HCT116 (cell line): ENCODE results near the gene GCK. TPM values are rescaled to one million over a fixed set of nuclear protein-coding genes. Genes with fewer than 3 reads are reported as not detected.

ENCODE experiments used
- ATAC-seq: fragments of 200-7000 bp; cut with Tn5 transposase; 2 replicates; pipeline ENCODE4 v1.9.1; 2020; ENCODE audit warnings: mild to moderate bottlenecking, moderate library complexity
- BruUV-seq: library from RNA; stranded (reverse); fragments of 400-500 nt; replicated peaks from 2 replicates; lab custom pipeline; 2021; lab: Mats Ljungman, UMichigan
- CTCF ChIA-PET: fragments of 300-600 bp; sonication (Branson Sonifier 250); formaldehyde crosslinking; loops from one replicate; lab custom pipeline; 2021; ENCODE audit warnings: antibody characterized with exemption; lab: Charles Lee
- POLR2A ChIA-PET: fragments of 300-600, 350-600 bp; sonication (Branson Sonifier 250); formaldehyde crosslinking; loops from one replicate; lab custom pipeline; 2021; ENCODE audit warnings: antibody characterized with exemption; lab: Charles Lee
- RAD21 ChIA-PET, 2 experiments: fragments of 300-600 bp; sonication (Branson Sonifier 250); formaldehyde crosslinking; loops; one replicate each; lab custom pipeline; 2023; ENCODE audit warnings: low total read pairs in 2 of 2; ENCODE audit not compliant: uncharacterized antibody in 2 of 2, unreplicated experiment in 2 of 2, low non-redundant PET in 1 of 2; lab: Charles Lee
- DNase-seq: peaks from one replicate; pipeline ENCODE4 v3.0.0-alpha.2; 2010; ENCODE audit warnings: low read depth, low spot score
- H2AFZ ChIP-seq: fragments of 200-600 bp; shearing (Covaris generic), sonication (generic); 2 replicates; pipeline ENCODE4 v1.6.1; 2017; ENCODE audit warnings: low read depth, mixed run types, mixed read lengths, antibody characterized with exemption, low read length; ENCODE audit not compliant: poor library complexity, severe bottlenecking
- H3K27ac ChIP-seq: 2 replicates; pipeline ENCODE4 v1.5.1; 2012; ENCODE audit warnings: low read depth, low read length
- H3K27me3 ChIP-seq: fragments of 200-600 bp; sonication (generic); 2 replicates; pipeline ENCODE4 v1.6.1; 2016; ENCODE audit warnings: mixed run types, low read length, mixed read lengths; ENCODE audit not compliant: insufficient read depth
- H3K36me3 ChIP-seq, 2 experiments: fragments of 200-500 bp in 1 of 2; fragments of 200-600 bp in 1 of 2; sonication (Bioruptor generic) in 1 of 2; sonication (generic) in 1 of 2; 2 replicates each; pipeline versions ENCODE4 v1.5.1 to v1.6.1; 2014 to 2016; ENCODE audit warnings: low read length in 2 of 2, inconsistent platforms in 1 of 2, mixed read lengths in 1 of 2, mixed run types in 1 of 2; ENCODE audit not compliant: insufficient read depth in 2 of 2, control insufficient read depth in 1 of 2
- H3K4me1 ChIP-seq, 2 experiments: fragments of 200-600 bp in 1 of 2; sonication (generic) in 1 of 2; 2 replicates each; pipeline versions ENCODE4 v1.5.1 to v1.6.1; 2012 to 2017; ENCODE audit warnings: low read length in 2 of 2, inconsistent platforms in 1 of 2, mild to moderate bottlenecking in 1 of 2, mixed read lengths in 1 of 2, mixed run types in 1 of 2, moderate library complexity in 1 of 2; ENCODE audit not compliant: insufficient read depth in 2 of 2, control insufficient read depth in 1 of 2
- H3K4me2 ChIP-seq: fragments of 200-600 bp; sonication (generic); 2 replicates; pipeline ENCODE4 v1.6.1; 2017; ENCODE audit warnings: mixed run types, low read length, mixed read lengths
- H3K4me3 ChIP-seq, 2 experiments: fragments of 200-600 bp in 1 of 2; sonication (generic) in 1 of 2; replicated peaks in 1 of 2; 2 replicates each; pipeline ENCODE4 v1.5.1; 2011 to 2016; ENCODE audit warnings: low read length in 2 of 2, control low read depth in 1 of 2, low read depth in 1 of 2, mild to moderate bottlenecking in 1 of 2, mixed read lengths in 1 of 2, mixed run types in 1 of 2
- H3K79me2 ChIP-seq: fragments of 200-600 bp; sonication (generic); 2 replicates; pipeline ENCODE4 v1.6.1; 2017; ENCODE audit warnings: mild to moderate bottlenecking, mixed run types, low read length, moderate library complexity, mixed read lengths; ENCODE audit not compliant: insufficient read depth
- H3K9ac ChIP-seq: fragments of 200-600 bp; sonication (generic); 2 replicates; pipeline ENCODE4 v1.6.1; 2016; ENCODE audit warnings: low read length, mixed read lengths
- H3K9me2 ChIP-seq: fragments of 200-600 bp; sonication (generic), shearing (Covaris generic); 2 replicates; pipeline ENCODE4 v1.6.1; 2017; ENCODE audit warnings: mixed run types, mild to moderate bottlenecking, moderate library complexity; ENCODE audit not compliant: insufficient read depth
- H3K9me3 ChIP-seq, 2 experiments: fragments of 200-500 bp in 1 of 2; fragments of 200-600 bp in 1 of 2; sonication (Bioruptor generic) in 1 of 2; sonication (generic) in 1 of 2; 2 replicates each; pipeline ENCODE4 v1.6.1; 2014 to 2017; ENCODE audit warnings: low read length in 2 of 2, mixed read lengths in 2 of 2, inconsistent platforms in 1 of 2, low read depth in 1 of 2, mild to moderate bottlenecking in 1 of 2, mixed run types in 1 of 2, moderate library complexity in 1 of 2; ENCODE audit not compliant: control insufficient read depth in 1 of 2, insufficient read depth in 1 of 2
- H4K20me1 ChIP-seq: fragments of 200-600 bp; sonication (generic), shearing (Covaris generic); 2 replicates; pipeline ENCODE4 v1.6.1; 2017; ENCODE audit warnings: mixed run types, mild to moderate bottlenecking, moderate library complexity; ENCODE audit not compliant: insufficient read depth
- ATF3 ChIP-seq: IDR thresholded peaks from 2 replicates; pipeline ENCODE4 v1.6.1; 2012
- EZH2 ChIP-seq: fragments of 200-600 bp; sonication (generic); IDR thresholded peaks from 2 replicates; pipeline ENCODE4 v1.6.1; 2017; ENCODE audit warnings: antibody characterized with exemption, mixed run types
- POLR2A ChIP-seq: IDR thresholded peaks from 2 replicates; pipeline ENCODE4 v1.7.0; 2011; ENCODE audit warnings: borderline replicate concordance; ENCODE audit not compliant: insufficient read depth, insufficient read length; ENCODE audit errors: extremely low read depth
- ZBTB33 ChIP-seq: IDR thresholded peaks from 2 replicates; pipeline ENCODE4 v1.6.1; 2011; ENCODE audit warnings: mild to moderate bottlenecking, low read length, moderate library complexity; ENCODE audit not compliant: insufficient replicate concordance; ENCODE audit errors: extremely low read depth
- ZNF274 ChIP-seq: fragments of 200-500 bp; sonication (Bioruptor generic); IDR thresholded peaks from 2 replicates; pipeline ENCODE4 v1.6.1; 2014; ENCODE audit warnings: mild to moderate bottlenecking, low read depth, low read length, inconsistent platforms
- intact Hi-C: fragments of 100-400 bp; cut with micrococcal nuclease; formaldehyde crosslinking; loops from 2 replicates; pipeline ENCODE4 v1.10.0; 2022
- total RNA-seq: library from RNA; stranded (reverse); gene quantifications from one replicate; pipeline ENCODE4 v1.2.1, GENCODE V29; 2021; ENCODE audit not compliant: unreplicated experiment

The GCK gene
- total RNA-seq, 1 experiment from 2014 or later = 0.34 TPM

DNA sequence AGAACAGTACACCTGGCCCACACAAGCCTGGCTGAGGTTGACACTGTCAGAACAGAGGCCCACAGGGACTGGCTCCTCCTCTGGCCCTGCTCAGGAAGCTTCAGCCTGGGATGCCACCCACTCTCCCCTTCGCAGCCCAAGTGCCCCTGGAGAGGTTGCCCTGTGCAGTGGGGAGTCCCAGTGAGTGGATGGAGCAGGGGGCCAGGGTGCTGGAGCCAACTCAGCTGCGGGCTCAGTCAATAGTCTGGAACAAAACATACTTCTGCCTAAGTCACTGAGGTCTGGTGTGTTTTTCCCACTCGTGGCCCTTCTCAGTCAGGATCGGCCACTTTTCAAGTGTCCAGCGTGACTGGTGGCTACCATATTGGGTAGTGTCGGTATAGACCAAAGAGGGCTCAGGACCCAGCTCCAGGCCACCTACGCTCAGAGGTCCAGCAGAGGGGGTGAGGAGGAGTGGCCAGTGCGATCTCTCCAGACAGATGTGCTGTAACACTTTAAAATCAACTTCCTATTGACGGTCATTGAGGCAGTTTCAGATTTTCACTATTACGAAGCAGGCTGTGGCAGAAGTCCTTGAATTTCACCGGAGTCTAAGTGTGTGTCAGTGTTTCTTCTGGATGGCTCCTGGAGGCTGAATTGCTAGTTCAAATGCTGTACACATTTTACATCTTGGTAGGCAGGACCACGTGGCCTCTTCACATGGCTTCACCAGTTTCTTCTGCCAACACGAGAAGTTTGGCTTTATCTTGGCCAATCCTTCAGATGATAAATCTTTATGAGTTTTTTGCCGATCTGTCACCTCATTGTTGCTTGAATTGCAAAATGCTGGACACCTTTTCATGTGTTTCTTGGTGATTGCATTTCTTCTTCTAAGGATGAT is 994 bp upstream of the GCK start:
- Histone ChIP-seq H3K27me3 (no peaks in the 10 kb centered on the region), H3K9ac (no peak overlapping the region), H3K36me3 (no peaks in the 10 kb centered on the region), H3K27ac (no peak overlapping the region), H3K9me2 (no peaks in the 10 kb centered on the region), H2AFZ (no peak overlapping the region), H3K4me3 (no peak overlapping the region), H3K4me1 (peaks cover under 1 to 12% of the 10 kb centered on the region in 2 experiments), H3K9me3 (no peaks in the 10 kb centered on the region), H3K79me2 (no peaks in the 10 kb centered on the region), H4K20me1 (no peaks in the 10 kb centered on the region), H3K4me2 (no peak overlapping the region)
- TF ChIP-seq ATF3 = no peak
- TF ChIP-seq EZH2 = no peak
- no peak for TF ChIP-seq ZNF274
- TF ChIP-seq ZBTB33 = no peak
- TF ChIP-seq POLR2A = no peak
- ATAC-seq = no peak
- RAD21 ChIA-PET = no interaction called here
- no peak for DNase-seq
- intact Hi-C loops = no loop called here
- CTCF ChIA-PET = no interaction called here
- BruUV-seq = no TSS peak
- POLR2A ChIA-PET = no interaction called here
